C4-2B (cell line): ENCODE measurements around the gene APBA3.

Experiments used
- CTCF ChIP-seq: fragments of 450-650 bp; conservative IDR thresholded peaks from 2 replicates; pipeline ENCODE4 v1.5.1; 2017; ENCODE audit warnings: mild to moderate bottlenecking
- ZFX ChIP-seq: fragments of 450-650 bp; IDR thresholded peaks from 2 replicates; pipeline ENCODE4 v1.6.1; 2017

- TF ChIP-seq CTCF, result no peak
- no peak for TF ChIP-seq ZFX
These were observed 5.6 kb upstream of the APBA3 start for GRCh38 chr19:3767050-3767449.
